ENCODE measurements around the gene SMARCAL1.

- TF ChIP-seq, protein P1, sequence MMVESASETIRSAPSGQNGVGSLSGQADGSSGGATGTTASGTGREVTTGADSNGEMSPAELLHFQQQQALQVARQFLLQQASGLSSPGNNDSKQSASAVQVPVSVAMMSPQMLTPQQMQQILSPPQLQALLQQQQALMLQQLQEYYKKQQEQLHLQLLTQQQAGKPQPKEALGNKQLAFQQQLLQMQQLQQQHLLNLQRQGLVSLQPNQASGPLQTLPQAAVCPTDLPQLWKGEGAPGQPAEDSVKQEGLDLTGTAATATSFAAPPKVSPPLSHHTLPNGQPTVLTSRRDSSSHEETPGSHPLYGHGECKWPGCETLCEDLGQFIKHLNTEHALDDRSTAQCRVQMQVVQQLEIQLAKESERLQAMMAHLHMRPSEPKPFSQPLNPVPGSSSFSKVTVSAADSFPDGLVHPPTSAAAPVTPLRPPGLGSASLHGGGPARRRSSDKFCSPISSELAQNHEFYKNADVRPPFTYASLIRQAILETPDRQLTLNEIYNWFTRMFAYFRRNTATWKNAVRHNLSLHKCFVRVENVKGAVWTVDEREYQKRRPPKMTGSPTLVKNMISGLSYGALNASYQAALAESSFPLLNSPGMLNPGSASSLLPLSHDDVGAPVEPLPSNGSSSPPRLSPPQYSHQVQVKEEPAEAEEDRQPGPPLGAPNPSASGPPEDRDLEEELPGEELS (CRISPR knock-in tag; IDR thresholded peaks at IDR 0.05), result no peak
- TF ChIP-seq NR1H2 (CRISPR knock-in tag; IDR thresholded peaks at IDR 0.05), result no peak
- TF ChIP-seq, protein P2, sequence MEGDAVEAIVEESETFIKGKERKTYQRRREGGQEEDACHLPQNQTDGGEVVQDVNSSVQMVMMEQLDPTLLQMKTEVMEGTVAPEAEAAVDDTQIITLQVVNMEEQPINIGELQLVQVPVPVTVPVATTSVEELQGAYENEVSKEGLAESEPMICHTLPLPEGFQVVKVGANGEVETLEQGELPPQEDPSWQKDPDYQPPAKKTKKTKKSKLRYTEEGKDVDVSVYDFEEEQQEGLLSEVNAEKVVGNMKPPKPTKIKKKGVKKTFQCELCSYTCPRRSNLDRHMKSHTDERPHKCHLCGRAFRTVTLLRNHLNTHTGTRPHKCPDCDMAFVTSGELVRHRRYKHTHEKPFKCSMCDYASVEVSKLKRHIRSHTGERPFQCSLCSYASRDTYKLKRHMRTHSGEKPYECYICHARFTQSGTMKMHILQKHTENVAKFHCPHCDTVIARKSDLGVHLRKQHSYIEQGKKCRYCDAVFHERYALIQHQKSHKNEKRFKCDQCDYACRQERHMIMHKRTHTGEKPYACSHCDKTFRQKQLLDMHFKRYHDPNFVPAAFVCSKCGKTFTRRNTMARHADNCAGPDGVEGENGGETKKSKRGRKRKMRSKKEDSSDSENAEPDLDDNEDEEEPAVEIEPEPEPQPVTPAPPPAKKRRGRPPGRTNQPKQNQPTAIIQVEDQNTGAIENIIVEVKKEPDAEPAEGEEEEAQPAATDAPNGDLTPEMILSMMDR (IDR thresholded peaks at IDR 0.05), result no peak
- TF ChIP-seq, protein P3, sequence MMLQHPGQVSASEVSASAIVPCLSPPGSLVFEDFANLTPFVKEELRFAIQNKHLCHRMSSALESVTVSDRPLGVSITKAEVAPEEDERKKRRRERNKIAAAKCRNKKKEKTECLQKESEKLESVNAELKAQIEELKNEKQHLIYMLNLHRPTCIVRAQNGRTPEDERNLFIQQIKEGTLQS (CRISPR knock-in tag; conservative IDR thresholded peaks at IDR 0.05), result no peak
- TF ChIP-seq TP53 (CRISPR knock-in tag; IDR thresholded peaks at IDR 0.05), result no peak
- TF ChIP-seq ZNF138 (CRISPR knock-in tag; conservative IDR thresholded peaks at IDR 0.05), result no peak
- no peak for TF ChIP-seq IRF2 (CRISPR knock-in tag; IDR thresholded peaks at IDR 0.05; ENCODE audit: borderline replicate concordance, low read depth)
- no peak for TF ChIP-seq SP1 (CRISPR knock-in tag; conservative IDR thresholded peaks at IDR 0.05)
- no peak for TF ChIP-seq IRF1 (CRISPR knock-in tag; IDR thresholded peaks at IDR 0.05)
Measured at GRCh38 chr2:216493334-216493685, 81.0 kb downstream of the SMARCAL1 start.
